ENCODE measurements around the gene SAT2. TPM values are rescaled to one million over a fixed set of nuclear protein-coding genes. Genes with fewer than 3 reads are reported as not detected.

The SAT2 gene
- total RNA-seq, 1 donor from 2014 or later, result 25.4 TPM

DNA sequence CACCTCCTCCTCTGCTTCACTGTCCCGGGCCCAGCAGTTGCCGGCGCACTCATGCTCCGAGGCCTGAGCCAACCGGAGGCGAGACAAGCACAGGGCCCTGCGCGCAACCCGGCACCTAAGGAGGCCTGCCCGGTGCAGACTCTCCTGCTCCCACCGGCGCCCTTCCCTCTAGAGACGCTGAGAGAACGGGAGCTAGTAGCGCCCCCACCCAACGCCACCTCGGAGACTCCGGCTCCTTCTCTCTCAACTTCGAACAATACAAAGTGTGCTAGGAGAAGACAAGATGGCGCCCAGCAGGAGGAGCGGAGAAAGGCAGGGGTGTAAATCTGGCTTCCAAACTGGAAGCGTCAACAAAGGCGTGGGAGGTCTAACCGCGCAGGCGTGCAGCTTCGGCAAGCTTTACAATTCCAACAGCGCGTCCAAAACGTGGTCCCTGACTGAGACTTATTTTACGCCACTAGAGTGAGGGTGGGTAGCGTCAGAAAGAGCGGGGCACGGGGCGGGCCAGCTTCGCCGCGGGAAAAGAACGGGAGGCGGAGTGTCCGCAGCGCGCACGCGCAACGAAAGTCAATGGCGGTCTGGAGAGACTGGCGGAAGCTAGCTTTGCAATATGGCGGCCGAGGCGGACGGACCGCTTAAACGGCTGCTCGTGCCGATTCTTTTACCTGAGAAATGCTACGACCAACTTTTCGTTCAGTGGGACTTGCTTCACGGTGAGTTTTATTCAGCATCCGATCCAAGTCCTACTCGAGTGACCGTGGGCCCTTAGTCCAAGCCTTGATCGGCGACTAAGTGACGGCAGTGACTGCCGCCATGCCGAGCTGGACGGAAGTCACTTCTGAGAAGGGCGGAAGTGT lies 44.1 kb downstream of the SAT2 start, which contains the start of gene MPDU1:
MPDU1 (plus strand) TSS at position 600 of the 857 bp plus-strand sequence; CDS start at position 611, 11 bp downstream.
- Mint-ChIP-seq H3K36me3 (ENCODE audit: low read depth) (peaks cover 76% of the 10 kb centered on the region), H3K27ac (peak within 1 kb of the TSS; percentile 100), H3K4me3 (ENCODE audit: low read depth) (peak within 1 kb of the TSS; percentile 95), H3K4me1 (ENCODE audit: low read depth) (peaks cover 43% of the 10 kb centered on the region), H3K9me3 (no peaks in the 10 kb centered on the region), H3K27me3 (ENCODE audit: low read depth) (no peaks in the 10 kb centered on the region)
- intact Hi-C loops (cut with micrococcal nuclease), result loop anchor here (1.0 to 2.0 kb wide), 3 partner anchors 11 to 31 kb away; partner anchors contain the start of genes FXR2 and SENP3
- peak; percentile 97 for DNase-seq (ENCODE audit: low spot score)

DNA sequence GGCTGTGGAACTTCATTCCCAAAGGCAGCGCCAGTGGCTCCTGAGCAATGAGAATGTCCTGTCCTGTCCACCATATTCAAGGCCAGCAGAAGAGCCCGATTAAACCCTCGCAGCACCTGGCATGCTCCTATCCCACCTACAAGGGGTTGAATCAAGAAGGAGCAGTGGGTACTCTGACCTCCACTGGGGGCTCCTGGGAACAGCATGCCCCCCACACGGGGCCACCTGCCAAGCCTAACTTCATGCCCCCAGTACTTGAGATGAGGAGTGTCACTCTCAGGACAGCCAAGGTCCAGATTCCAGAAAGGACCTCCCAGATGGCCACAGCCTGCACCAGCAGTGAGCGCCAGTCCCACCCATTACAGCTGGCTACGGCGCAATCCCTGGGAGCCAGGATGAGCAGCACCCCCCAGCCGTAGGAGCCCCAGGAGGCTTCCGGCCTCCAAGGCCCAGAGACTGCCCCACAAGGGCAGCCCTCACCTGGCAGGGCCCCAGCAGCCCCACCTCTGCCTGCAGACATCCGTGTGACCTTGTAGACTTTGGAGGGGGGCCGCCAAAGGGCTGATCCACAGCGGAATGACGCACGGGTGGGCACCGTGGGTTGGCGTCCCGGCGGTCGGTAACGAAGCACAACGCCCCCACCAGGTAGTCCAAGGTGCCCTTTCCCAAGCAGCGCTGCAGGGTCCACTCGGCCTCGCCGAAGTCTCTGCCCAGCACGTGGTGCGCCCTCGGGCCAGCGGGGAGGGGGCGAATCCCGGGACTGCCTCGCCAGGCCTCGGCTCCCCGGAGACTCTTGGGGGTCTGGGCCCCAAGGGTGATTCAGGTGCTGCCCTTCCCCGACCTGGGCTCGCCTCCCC lies 45.0 kb downstream of the SAT2 start:
- H3K4me1 Mint-ChIP-seq (ENCODE audit: low read depth), result peaks cover 51% of the 10 kb centered on the region
- peak overlapping the region; percentile 79 for H3K27ac Mint-ChIP-seq
- DNase-seq (ENCODE audit: low spot score), result no peak
- no peaks in the 10 kb centered on the region for H3K27me3 Mint-ChIP-seq (ENCODE audit: low read depth)
- intact Hi-C loops (cut with micrococcal nuclease), result loop anchor here (1.0 to 2.0 kb wide), 2 partner anchors 10 to 32 kb away; partner anchors contain the start of gene FXR2
- H3K36me3 Mint-ChIP-seq (ENCODE audit: low read depth), result peaks cover 77% of the 10 kb centered on the region
- peak overlapping the region; percentile 95 for H3K4me3 Mint-ChIP-seq (ENCODE audit: low read depth)
- H3K9me3 Mint-ChIP-seq, result no peaks in the 10 kb centered on the region

DNA sequence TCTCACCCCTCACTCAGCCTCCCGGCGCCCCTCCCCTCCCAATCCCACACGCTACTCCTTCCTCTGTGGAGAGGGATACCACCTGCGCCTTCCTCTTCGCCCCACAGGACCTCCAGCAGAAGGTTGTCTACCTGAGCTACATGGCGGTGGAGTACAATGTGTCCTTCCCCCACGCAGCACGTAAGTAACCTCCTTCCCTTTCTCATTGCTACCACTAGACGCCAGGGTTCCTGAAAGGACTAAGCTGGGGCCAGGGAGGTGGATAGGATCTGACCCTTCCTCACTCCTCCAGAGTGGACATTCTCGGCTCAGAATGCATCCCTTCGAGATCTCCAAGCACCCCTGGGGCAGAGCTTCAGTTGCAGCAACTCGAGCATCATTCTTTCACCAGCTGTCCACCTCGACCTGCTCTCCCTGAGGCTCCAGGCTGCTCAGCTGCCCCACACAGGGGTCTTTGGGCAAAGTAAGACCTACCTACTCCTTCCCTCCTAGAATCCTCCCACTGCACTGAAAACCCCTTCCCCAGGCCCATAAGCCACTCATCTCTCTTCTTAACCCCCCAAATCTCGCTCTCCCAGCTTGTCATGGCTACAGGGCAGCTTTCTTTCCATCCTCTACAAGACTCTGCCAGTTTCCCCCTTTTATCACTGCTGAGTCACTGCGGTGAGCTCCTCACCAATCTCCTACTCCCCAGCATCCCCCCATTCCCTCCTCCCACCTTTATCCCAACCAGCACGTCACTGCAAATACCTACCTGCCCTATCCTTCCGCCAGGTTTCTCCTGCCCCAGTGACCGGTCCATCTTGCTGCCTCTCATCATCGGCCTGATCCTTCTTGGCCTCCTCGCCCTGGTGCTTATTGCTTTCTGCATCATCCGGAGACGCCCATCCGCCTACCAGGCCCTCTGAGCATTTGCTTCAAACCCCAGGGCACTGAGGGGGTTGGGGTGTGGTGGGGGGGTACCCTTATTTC lies 46.7 kb downstream of the SAT2 start:
- Mint-ChIP-seq H3K9me3 (no peaks in the 10 kb centered on the region), H3K27me3 (ENCODE audit: low read depth) (no peaks in the 10 kb centered on the region), H3K36me3 (ENCODE audit: low read depth) (peaks cover 80% of the 10 kb centered on the region), H3K4me3 (ENCODE audit: low read depth) (peak overlapping the region; percentile 18), H3K4me1 (ENCODE audit: low read depth) (peaks cover 67% of the 10 kb centered on the region), H3K27ac (peak overlapping the region; percentile 82)
- no peak for DNase-seq (ENCODE audit: low spot score)
- intact Hi-C loops (cut with micrococcal nuclease), result no loop called here

DNA sequence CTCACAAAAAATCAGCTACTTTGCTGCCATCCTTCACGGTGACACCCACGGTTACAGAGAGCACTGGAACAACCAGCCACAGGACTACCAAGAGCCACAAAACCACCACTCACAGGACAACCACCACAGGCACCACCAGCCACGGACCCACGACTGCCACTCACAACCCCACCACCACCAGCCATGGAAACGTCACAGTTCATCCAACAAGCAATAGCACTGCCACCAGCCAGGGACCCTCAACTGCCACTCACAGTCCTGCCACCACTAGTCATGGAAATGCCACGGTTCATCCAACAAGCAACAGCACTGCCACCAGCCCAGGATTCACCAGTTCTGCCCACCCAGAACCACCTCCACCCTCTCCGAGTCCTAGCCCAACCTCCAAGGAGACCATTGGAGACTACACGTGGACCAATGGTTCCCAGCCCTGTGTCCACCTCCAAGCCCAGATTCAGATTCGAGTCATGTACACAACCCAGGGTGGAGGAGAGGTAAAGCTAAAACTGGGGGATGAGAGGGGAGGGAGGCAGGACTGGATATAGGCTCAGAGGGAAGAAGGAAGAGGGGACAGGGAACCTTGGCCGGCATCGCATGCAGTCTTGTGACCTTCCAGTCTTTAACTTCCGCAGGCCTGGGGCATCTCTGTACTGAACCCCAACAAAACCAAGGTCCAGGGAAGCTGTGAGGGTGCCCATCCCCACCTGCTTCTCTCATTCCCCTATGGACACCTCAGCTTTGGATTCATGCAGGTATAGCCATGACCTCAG lies 47.6 kb downstream of the SAT2 start:
- Mint-ChIP-seq H3K4me1 (ENCODE audit: low read depth) (peaks cover 69% of the 10 kb centered on the region), H3K4me3 (ENCODE audit: low read depth) (peak overlapping the region; percentile 64), H3K36me3 (ENCODE audit: low read depth) (peaks cover 84% of the 10 kb centered on the region), H3K9me3 (no peaks in the 10 kb centered on the region), H3K27me3 (ENCODE audit: low read depth) (no peaks in the 10 kb centered on the region), H3K27ac (peak overlapping the region; percentile 89)
- intact Hi-C loops (cut with micrococcal nuclease), result no loop called here
- no peak for DNase-seq (ENCODE audit: low spot score)

DNA sequence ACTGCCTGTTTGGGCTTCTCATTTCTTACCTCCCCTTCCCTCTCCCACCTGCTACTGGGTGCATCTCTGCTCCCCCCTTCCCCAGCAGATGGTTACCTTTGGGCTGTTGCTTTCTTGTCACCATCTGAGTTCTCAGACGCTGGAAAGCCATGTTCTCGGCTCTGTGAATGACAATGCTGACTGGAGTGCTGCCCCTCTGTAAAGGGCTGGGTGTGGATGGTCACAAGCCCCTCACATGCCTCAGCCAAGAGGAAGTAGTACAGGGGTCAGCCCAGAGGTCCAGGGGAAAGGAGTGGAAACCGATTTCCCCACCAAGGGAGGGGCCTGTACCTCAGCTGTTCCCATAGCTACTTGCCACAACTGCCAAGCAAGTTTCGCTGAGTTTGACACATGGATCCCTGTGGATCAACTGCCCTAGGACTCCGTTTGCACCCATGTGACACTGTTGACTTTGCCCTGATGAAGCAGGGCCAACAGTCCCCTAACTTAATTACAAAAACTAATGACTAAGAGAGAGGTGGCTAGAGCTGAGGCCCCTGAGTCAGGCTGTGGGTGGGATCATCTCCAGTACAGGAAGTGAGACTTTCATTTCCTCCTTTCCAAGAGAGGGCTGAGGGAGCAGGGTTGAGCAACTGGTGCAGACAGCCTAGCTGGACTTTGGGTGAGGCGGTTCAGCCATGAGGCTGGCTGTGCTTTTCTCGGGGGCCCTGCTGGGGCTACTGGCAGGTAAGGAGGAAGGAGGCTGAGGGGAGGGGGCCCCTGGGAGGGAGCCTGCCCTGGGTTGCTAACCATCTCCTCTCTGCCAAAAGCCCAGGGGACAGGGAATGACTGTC lies 48.4 kb downstream of the SAT2 start, which contains the start of gene CD68:
CD68 (plus strand) TSS at position 638 of the 833 bp plus-strand sequence; CDS start at position 678, 40 bp downstream.
- intact Hi-C loops (cut with micrococcal nuclease), result no loop called here
- Mint-ChIP-seq H3K9me3 (no peaks in the 10 kb centered on the region), H3K4me1 (ENCODE audit: low read depth) (peaks cover 75% of the 10 kb centered on the region), H3K27me3 (ENCODE audit: low read depth) (no peaks in the 10 kb centered on the region), H3K36me3 (ENCODE audit: low read depth) (peaks cover 86% of the 10 kb centered on the region), H3K4me3 (ENCODE audit: low read depth) (peak within 1 kb of the TSS; percentile 64), H3K27ac (peak within 1 kb of the TSS; percentile 89)
- peak; percentile 47 for DNase-seq (ENCODE audit: low spot score)

DNA sequence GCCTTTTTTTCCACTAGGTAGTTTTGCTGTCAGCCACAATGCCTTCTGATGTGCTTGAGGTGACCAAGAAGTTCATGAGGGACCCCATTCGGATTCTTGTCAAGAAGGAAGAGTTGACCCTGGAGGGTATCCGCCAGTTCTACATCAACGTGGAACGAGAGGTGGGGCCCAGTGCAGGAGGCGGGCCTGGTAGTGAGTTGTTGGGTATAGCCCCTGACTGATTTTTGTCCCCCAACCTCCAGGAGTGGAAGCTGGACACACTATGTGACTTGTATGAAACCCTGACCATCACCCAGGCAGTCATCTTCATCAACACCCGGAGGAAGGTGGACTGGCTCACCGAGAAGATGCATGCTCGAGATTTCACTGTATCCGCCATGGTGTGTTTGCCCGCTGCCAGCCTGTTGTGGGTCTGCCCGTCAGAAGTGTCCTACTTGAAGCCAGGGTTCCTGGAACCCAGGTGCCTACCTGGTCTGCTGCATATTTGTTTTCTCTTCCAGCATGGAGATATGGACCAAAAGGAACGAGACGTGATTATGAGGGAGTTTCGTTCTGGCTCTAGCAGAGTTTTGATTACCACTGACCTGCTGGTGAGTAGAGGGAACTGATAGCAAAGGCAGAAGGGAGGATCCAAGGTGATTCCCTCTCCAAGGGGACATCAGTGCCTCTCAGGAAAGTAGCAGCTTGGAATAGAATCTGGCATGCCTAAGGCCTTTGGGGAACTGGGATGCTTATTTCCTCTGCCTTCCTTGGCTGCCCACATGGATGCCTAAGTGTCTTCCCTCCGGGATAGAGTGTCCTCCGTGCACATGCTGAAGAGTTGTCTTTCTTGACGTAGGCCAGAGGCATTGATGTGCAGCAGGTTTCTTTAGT lies 50.1 kb downstream of the SAT2 start:
- Mint-ChIP-seq H3K9me3 (no peaks in the 10 kb centered on the region), H3K4me3 (ENCODE audit: low read depth) (peak overlapping the region; percentile 47), H3K27ac (peak overlapping the region; percentile 59), H3K27me3 (ENCODE audit: low read depth) (no peaks in the 10 kb centered on the region), H3K36me3 (ENCODE audit: low read depth) (peaks cover 96% of the 10 kb centered on the region), H3K4me1 (ENCODE audit: low read depth) (peaks cover 73% of the 10 kb centered on the region)
- no peak for DNase-seq (ENCODE audit: low spot score)
- intact Hi-C loops (cut with micrococcal nuclease), result no loop called here

DNA sequence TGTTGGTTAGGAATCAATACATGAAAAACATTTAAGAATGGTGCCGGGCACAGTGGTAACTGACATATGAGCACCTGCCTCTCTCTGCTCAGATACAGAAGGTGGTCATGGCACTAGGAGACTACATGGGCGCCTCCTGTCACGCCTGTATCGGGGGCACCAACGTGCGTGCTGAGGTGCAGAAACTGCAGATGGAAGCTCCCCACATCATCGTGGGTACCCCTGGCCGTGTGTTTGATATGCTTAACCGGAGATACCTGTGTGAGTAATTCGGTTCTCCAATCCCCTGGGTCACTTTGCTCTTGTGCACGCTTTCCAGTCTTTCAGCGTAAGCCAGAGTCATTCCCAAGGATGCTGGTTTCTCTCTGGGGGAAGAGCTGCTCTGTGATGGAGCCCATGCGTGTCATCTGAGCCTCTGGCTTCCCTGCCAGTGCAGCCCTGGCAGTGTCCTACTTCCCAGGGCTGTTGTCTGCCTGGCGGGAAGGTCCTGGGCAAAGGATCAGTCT lies 51.1 kb downstream of the SAT2 start:
- peaks cover 72% of the 10 kb centered on the region for H3K4me1 Mint-ChIP-seq (ENCODE audit: low read depth)
- no peaks in the 10 kb centered on the region for H3K9me3 Mint-ChIP-seq
- H3K4me3 Mint-ChIP-seq (ENCODE audit: low read depth), result peak overlapping the region; percentile 93
- intact Hi-C loops (cut with micrococcal nuclease), result no loop called here
- H3K27ac Mint-ChIP-seq, result peak overlapping the region; percentile 42
- H3K36me3 Mint-ChIP-seq (ENCODE audit: low read depth), result peaks cover 94% of the 10 kb centered on the region
- no peaks in the 10 kb centered on the region for H3K27me3 Mint-ChIP-seq (ENCODE audit: low read depth)
- DNase-seq (ENCODE audit: low spot score), result no peak

Other genes with a start within 250 kb of the SAT2 start
- gene TNK1, start 246.7 kb downstream of the SAT2 start, total RNA-seq, result 4.0 and 5.2 TPM in 2 replicates
- gene PLSCR3, start 233.3 kb downstream of the SAT2 start, total RNA-seq, result 75.4 and 76.2 TPM in 2 replicates
- gene TMEM256, start 223.7 kb downstream of the SAT2 start, total RNA-seq, result 67.3 and 67.7 TPM in 2 replicates
- 3.9 and 4.2 TPM in 2 replicates for gene NLGN2, start 220.0 kb downstream of the SAT2 start, total RNA-seq
- gene SPEM1, start 207.5 kb downstream of the SAT2 start, total RNA-seq, result not detected in 2 replicates
- not detected in 2 replicates for gene SPEM2, start 202.2 kb downstream of the SAT2 start, total RNA-seq
- not detected in 2 replicates for gene SPEM3, start 199.0 kb downstream of the SAT2 start, total RNA-seq
- gene TMEM102, start 192.4 kb downstream of the SAT2 start, total RNA-seq, result 13.4 and 14.8 TPM in 2 replicates
- 4.8 and 6.1 TPM in 2 replicates for gene FGF11, start 188.3 kb downstream of the SAT2 start, total RNA-seq
- gene CHRNB1, start 182.8 kb downstream of the SAT2 start, total RNA-seq, result 6.6 and 6.9 TPM in 2 replicates
- gene ZBTB4, start 148.2 kb downstream of the SAT2 start, total RNA-seq, result 20.2 and 20.3 TPM in 2 replicates
- gene SLC35G6, start 146.4 kb downstream of the SAT2 start, total RNA-seq, result not detected in 2 replicates
- 247 and 261 TPM in 2 replicates for gene POLR2A, start 143.5 kb downstream of the SAT2 start, total RNA-seq
- 31.8 and 36.0 TPM in 2 replicates for gene TNFSF12, start 78.8 kb downstream of the SAT2 start, total RNA-seq
- gene TNFSF13, start 69.1 kb downstream of the SAT2 start, total RNA-seq, result 2.9 and 3.5 TPM in 2 replicates
- gene SENP3, start 65.9 kb downstream of the SAT2 start, total RNA-seq, result 64.9 and 69.6 TPM in 2 replicates
- 9.6 and 10.1 TPM in 2 replicates for gene CD68, start 48.2 kb downstream of the SAT2 start, total RNA-seq
- 98.6 and 106 TPM in 2 replicates for gene MPDU1, start 44.0 kb downstream of the SAT2 start, total RNA-seq
- 0.21 and 0.60 TPM in 2 replicates for gene SOX15, start 37.7 kb downstream of the SAT2 start, total RNA-seq
- gene FXR2, start 12.9 kb downstream of the SAT2 start, total RNA-seq, result 59.0 and 63.1 TPM in 2 replicates
- 0.46 TPM in 1 of 2 replicates, not detected in the other for gene SHBG, start 2.3 kb upstream of the SAT2 start, total RNA-seq
- 0.32 and 0.37 TPM in 2 replicates for gene ATP1B2, start 23.1 kb upstream of the SAT2 start, total RNA-seq
- 165 and 174 TPM in 2 replicates for gene TP53, start 59.7 kb upstream of the SAT2 start, total RNA-seq
- 33.2 and 34.5 TPM in 2 replicates for gene WRAP53, start 60.7 kb upstream of the SAT2 start, total RNA-seq
- gene EFNB3, start 77.4 kb upstream of the SAT2 start, total RNA-seq, result not detected in 2 replicates
- not detected in 2 replicates for gene DNAH2, start 89.9 kb upstream of the SAT2 start, total RNA-seq
- 96.0 and 99.6 TPM in 2 replicates for gene KDM6B, start 206.4 kb upstream of the SAT2 start, total RNA-seq
- 4.1 and 6.1 TPM in 2 replicates for gene TMEM88, start 227.2 kb upstream of the SAT2 start, total RNA-seq
- 52.6 and 53.0 TPM in 2 replicates for gene NAA38, start 229.7 kb upstream of the SAT2 start, total RNA-seq
- gene CYB5D1, start 230.2 kb upstream of the SAT2 start, total RNA-seq, result 8.8 and 10.5 TPM in 2 replicates